ENCODE results near the gene GBF1. TPM values are rescaled to one million over a fixed set of nuclear protein-coding genes. Genes with fewer than 3 reads are reported as not detected.

GBF1 gene
- total and polyA plus RNA-seq, 8 donors = 5.7 to 47.3 (median 21.9) TPM

DNA sequence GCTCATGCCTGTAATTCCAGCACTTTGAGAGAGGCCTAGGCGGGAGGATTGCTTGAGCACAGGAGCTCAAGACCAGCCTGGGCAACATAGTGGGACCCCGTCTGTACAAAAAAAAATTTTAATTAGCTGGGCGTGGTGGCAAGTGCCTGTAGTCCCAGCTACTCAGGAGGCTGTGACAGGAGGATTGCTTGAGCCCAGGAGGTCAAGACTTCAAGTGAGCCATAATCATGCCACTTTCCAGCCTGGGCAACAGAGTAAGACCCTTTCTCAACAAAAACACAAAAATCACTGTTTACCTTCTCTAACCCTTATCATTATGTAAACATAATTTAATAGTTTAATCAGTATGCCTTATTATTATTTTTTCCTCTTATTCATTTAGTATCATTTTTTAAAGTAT is 44.5 kb downstream of the GBF1 start:
- Histone ChIP-seq H3K4me3 (no peak overlapping the region), H3K9me3 (no peaks in the 10 kb centered on the region), H3K27ac (no peak overlapping the region), H3K27me3 (no peaks in the 10 kb centered on the region), H3K4me1 (peaks cover 0 to 31% (median 11%) of the 10 kb centered on the region in 4 donors), H3K36me3 (peaks cover 0 to 3% (median 0%) of the 10 kb centered on the region in 4 donors)
- DNase-seq = no peak
- intact Hi-C loops (cut with DNase I; ENCODE audit: low total_unique reads) = no loop called here
- 88 to 98% (median 92%) methylated on average over 3 of the region's 3 CpGs for WGBS, 5 donors
- TF ChIP-seq POLR2AphosphoS5 (IDR thresholded peaks at IDR 0.05) = no peak
- TF ChIP-seq EP300 (IDR thresholded peaks at IDR 0.05) = no peak
- TF ChIP-seq POLR2A (IDR thresholded peaks at IDR 0.05) = no peak
- TF ChIP-seq, protein P1, sequence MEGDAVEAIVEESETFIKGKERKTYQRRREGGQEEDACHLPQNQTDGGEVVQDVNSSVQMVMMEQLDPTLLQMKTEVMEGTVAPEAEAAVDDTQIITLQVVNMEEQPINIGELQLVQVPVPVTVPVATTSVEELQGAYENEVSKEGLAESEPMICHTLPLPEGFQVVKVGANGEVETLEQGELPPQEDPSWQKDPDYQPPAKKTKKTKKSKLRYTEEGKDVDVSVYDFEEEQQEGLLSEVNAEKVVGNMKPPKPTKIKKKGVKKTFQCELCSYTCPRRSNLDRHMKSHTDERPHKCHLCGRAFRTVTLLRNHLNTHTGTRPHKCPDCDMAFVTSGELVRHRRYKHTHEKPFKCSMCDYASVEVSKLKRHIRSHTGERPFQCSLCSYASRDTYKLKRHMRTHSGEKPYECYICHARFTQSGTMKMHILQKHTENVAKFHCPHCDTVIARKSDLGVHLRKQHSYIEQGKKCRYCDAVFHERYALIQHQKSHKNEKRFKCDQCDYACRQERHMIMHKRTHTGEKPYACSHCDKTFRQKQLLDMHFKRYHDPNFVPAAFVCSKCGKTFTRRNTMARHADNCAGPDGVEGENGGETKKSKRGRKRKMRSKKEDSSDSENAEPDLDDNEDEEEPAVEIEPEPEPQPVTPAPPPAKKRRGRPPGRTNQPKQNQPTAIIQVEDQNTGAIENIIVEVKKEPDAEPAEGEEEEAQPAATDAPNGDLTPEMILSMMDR (IDR thresholded peaks at IDR 0.05) = no peak

DNA sequence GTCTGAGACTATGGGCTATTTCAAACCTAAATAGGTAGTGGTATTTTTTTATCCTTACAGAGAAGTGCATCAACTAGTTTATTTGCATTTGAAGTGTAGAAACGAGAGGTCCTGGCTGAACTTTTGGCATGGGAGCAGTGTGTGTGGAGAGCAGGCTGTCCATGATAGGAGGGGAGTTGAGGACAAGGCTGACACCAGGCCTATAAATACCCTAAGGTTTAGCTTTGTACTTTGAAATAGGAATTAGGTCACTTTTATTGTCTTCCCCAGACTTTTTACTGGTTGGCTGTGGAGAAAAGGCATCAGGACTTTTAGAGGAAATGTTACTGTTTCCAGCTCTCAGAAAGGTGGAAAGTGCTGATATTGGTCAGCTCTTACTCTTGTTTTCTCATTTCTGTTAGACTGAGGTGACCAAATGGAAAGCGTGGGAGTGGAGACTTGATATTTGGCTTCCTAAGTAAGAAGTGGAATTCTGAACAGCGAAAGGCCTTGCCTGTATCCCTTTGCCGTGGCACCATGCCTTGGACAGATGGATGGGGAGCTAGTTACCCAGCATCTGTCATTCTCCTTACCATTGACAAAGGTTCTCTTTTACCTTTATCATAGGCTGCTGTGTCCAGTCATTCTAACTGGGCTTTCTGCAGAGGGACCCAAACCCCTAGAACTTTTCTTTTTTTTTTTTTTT is 46.0 kb downstream of the GBF1 start:
- no peak for TF ChIP-seq POLR2A (IDR thresholded peaks at IDR 0.05)
- TF ChIP-seq POLR2AphosphoS5 (IDR thresholded peaks at IDR 0.05) = no peak
- TF ChIP-seq, protein P1 (IDR thresholded peaks at IDR 0.05) = no peak
- no peak for TF ChIP-seq EP300 (IDR thresholded peaks at IDR 0.05)
- intact Hi-C loops (cut with DNase I; ENCODE audit: low total_unique reads) = no loop called here
- Histone ChIP-seq H3K4me1 (peaks cover 0 to 23% (median 7%) of the 10 kb centered on the region in 4 donors), H3K27me3 (no peaks in the 10 kb centered on the region), H3K9me3 (no peaks in the 10 kb centered on the region), H3K36me3 (peaks cover 0 to 3% (median 0%) of the 10 kb centered on the region in 4 donors), H3K4me3 (no peak overlapping the region), H3K27ac (no peak overlapping the region)
- no peak for DNase-seq
- 73 to 75% (median 74%) methylated on average over 4 of the region's 4 CpGs for WGBS, 5 donors

DNA sequence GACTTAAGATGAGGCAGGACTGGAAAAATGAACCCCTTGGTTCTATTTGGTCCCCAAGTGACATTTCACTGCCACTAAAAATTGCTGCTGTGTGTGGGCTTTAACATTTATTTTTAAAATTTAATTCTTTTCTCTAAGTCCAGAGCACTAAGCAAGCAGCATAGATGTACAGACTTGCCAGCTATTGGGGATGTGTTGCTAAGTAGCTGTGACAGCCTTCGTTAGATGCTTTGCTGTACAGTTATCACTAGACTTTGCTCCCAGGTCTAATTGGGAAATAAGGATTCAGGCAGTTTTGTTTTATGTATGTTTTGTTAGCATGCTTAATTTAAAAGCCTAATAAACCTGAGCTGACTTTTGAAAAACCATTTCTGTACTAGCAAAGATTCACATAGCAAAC is 51.8 kb downstream of the GBF1 start:
- Histone ChIP-seq H3K9me3 (no peaks in the 10 kb centered on the region), H3K27me3 (no peaks in the 10 kb centered on the region), H3K27ac (no peak overlapping the region), H3K4me3 (no peak overlapping the region), H3K4me1 (peaks cover 0 to 24% (median 12%) of the 10 kb centered on the region in 4 donors), H3K36me3 (peaks cover 0 to 3% (median 0%) of the 10 kb centered on the region in 4 donors)
- intact Hi-C loops (cut with DNase I; ENCODE audit: low total_unique reads) = no loop called here
- TF ChIP-seq, protein P1 (IDR thresholded peaks at IDR 0.05) = no peak
- TF ChIP-seq POLR2AphosphoS5 (IDR thresholded peaks at IDR 0.05) (no peak), POLR2A (IDR thresholded peaks at IDR 0.05) (no peak), EP300 (IDR thresholded peaks at IDR 0.05) (no peak)
- WGBS, 5 donors = 84 to 90% (median 89%) methylated on average over 1 of the region's 1 CpG
- no peak for DNase-seq

DNA sequence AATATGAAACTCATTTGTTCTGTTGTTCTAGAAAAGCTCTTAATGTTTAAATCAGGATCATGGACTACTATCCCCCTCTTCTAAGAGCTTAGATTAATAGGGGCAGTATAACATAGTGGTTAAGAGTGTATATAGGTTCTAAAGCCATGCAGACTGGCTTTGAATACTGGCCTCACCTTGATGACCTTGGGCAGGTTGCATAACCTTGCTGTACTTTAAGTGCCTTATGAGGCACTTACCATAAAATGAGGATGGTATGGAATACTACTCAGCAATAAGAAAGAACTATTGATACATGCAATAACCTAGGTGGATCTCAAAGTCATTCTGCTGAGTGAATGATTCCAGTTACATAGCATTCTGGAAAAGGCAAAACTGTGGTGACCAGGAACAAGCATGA is 53.6 kb downstream of the GBF1 start:
- intact Hi-C loops (cut with DNase I; ENCODE audit: low total_unique reads) = no loop called here
- DNase-seq = no peak
- Histone ChIP-seq H3K36me3 (peaks cover 0 to 3% (median 0%) of the 10 kb centered on the region in 4 donors), H3K9me3 (no peaks in the 10 kb centered on the region), H3K27ac (no peak overlapping the region), H3K27me3 (no peaks in the 10 kb centered on the region), H3K4me3 (no peak overlapping the region), H3K4me1 (peaks cover 0 to 31% (median 12%) of the 10 kb centered on the region in 4 donors)
- TF ChIP-seq POLR2AphosphoS5 (IDR thresholded peaks at IDR 0.05) (no peak), POLR2A (IDR thresholded peaks at IDR 0.05) (no peak)

DNA sequence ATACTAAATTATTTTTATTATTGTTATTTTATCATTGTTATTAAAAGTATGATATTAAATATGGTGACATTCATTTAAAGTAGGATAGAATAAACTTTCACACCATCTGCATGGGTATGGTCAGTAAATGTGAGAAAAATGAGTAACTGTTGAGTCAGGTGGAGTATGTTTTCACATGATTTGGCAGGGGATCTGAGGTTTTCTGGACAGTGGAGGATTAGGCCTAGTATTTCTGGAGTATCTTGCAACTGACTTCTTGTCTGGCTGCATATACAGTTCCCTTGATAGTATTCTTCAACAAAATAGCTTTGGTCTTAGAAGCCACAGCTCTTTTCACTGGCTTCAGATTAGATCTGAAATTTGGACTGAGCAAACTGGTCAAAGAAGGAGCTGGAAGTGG is 54.5 kb downstream of the GBF1 start:
- no peak overlapping the region for H3K4me3 ChIP-seq
- no peaks in the 10 kb centered on the region for H3K36me3 ChIP-seq
- peak overlapping the region in 1 of 5 donors; percentile 22 for H3K27ac ChIP-seq
- no peak for TF ChIP-seq POLR2A (IDR thresholded peaks at IDR 0.05)
- TF ChIP-seq, protein P1 (IDR thresholded peaks at IDR 0.05) = no peak
- TF ChIP-seq POLR2AphosphoS5 (IDR thresholded peaks at IDR 0.05) = no peak
- no peak for TF ChIP-seq EP300 (IDR thresholded peaks at IDR 0.05)
- intact Hi-C loops (cut with DNase I; ENCODE audit: low total_unique reads) = no loop called here
- H3K9me3 ChIP-seq = no peaks in the 10 kb centered on the region
- DNase-seq = no peak
- H3K27me3 ChIP-seq = no peaks in the 10 kb centered on the region
- H3K4me1 ChIP-seq = peaks cover 0 to 22% (median 9%) of the 10 kb centered on the region in 4 donors

Measured in stomach (tissue), 9 donors.